ENCODE data around the gene ZNF521.

Gene ZNF521

DNA sequence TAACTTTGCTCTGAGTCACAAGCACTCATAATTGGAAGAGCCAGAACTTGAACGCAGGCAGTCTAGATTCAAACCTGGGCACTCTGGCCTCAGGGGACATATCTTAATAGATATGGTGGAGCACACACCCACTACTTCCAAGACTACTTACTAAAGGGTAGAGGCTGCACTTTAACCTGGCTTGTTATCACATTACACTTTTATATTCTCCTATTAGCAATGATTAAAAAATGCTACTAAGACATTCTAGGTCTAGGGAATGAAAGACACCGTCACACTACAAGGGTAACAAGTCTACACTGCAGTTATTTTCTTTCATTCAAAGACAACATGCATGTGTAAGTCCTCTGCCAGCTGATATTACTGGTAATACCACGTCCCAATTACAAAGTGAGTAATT, 258.8 kb downstream of the ZNF521 start (continued):
- TF ChIP-seq ARNTL (CRISPR knock-in tag; IDR thresholded peaks at IDR 0.05; ENCODE audit: borderline replicate concordance, low read depth): no peak
- TF ChIP-seq ISL1 (CRISPR knock-in tag; IDR thresholded peaks at IDR 0.05): no peak
- TF ChIP-seq TCF4 (CRISPR knock-in tag; IDR thresholded peaks at IDR 0.05; ENCODE audit: borderline replicate concordance): no peak
- TF ChIP-seq SNAI2 (CRISPR knock-in tag; IDR thresholded peaks at IDR 0.05): no peak
- no peak for TF ChIP-seq GLIS3 (CRISPR knock-in tag; IDR thresholded peaks at IDR 0.05)
- TF ChIP-seq PPARA (CRISPR knock-in tag; IDR thresholded peaks at IDR 0.05; ENCODE audit: borderline replicate concordance): no peak
- TF ChIP-seq, protein P1, sequence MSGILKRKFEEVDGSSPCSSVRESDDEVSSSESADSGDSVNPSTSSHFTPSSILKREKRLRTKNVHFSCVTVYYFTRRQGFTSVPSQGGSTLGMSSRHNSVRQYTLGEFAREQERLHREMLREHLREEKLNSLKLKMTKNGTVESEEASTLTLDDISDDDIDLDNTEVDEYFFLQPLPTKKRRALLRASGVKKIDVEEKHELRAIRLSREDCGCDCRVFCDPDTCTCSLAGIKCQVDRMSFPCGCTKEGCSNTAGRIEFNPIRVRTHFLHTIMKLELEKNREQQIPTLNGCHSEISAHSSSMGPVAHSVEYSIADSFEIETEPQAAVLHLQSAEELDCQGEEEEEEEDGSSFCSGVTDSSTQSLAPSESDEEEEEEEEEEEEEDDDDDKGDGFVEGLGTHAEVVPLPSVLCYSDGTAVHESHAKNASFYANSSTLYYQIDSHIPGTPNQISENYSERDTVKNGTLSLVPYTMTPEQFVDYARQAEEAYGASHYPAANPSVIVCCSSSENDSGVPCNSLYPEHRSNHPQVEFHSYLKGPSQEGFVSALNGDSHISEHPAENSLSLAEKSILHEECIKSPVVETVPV (CRISPR knock-in tag; IDR thresholded peaks at IDR 0.05): no peak
- no peak for TF ChIP-seq ZNF565 (CRISPR knock-in tag; conservative IDR thresholded peaks at IDR 0.05; ENCODE audit: low read depth)

DNA sequence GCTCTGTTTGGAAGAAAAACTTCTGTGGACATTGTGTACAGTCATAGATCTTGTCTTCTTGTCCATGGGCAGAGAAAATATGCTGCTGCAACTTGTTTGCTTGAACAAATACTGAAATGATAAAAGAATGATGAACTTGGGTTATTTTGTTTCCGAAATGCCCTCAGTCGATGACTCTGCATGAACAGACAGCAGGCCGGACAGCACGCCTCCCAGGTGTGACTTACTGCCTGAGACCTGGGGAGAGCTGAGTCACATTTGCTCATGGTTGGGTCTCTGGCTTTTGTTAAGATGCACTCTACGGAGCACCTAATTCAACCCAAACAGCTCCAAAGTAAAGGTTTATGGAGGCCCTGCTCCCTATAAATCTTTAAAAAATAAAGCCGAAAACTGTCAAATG, 262.5 kb downstream of the ZNF521 start:
- no peak for TF ChIP-seq ZNF8 (CRISPR knock-in tag; IDR thresholded peaks at IDR 0.05)
- TF ChIP-seq RARB (CRISPR knock-in tag; IDR thresholded peaks at IDR 0.05): no peak
- no peak for TF ChIP-seq PATZ1 (CRISPR knock-in tag; IDR thresholded peaks at IDR 0.05; ENCODE audit: borderline replicate concordance)
- no peak for TF ChIP-seq ZNF565 (CRISPR knock-in tag; conservative IDR thresholded peaks at IDR 0.05; ENCODE audit: low read depth)
- TF ChIP-seq, protein P2, sequence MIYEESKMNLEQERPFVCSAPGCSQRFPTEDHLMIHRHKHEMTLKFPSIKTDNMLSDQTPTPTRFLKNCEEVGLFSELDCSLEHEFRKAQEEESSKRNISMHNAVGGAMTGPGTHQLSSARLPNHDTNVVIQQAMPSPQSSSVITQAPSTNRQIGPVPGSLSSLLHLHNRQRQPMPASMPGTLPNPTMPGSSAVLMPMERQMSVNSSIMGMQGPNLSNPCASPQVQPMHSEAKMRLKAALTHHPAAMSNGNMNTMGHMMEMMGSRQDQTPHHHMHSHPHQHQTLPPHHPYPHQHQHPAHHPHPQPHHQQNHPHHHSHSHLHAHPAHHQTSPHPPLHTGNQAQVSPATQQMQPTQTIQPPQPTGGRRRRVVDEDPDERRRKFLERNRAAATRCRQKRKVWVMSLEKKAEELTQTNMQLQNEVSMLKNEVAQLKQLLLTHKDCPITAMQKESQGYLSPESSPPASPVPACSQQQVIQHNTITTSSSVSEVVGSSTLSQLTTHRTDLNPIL (CRISPR knock-in tag; IDR thresholded peaks at IDR 0.05; ENCODE audit: low read depth): no peak
- no peak for TF ChIP-seq ZNF70 (CRISPR knock-in tag; IDR thresholded peaks at IDR 0.05)
- no peak for TF ChIP-seq TOX (CRISPR knock-in tag; IDR thresholded peaks at IDR 0.05; ENCODE audit: borderline replicate concordance)
- no peak for TF ChIP-seq POU6F1 (CRISPR knock-in tag; IDR thresholded peaks at IDR 0.05; ENCODE audit: borderline replicate concordance, low read depth)
- TF ChIP-seq SNAI2 (CRISPR knock-in tag; IDR thresholded peaks at IDR 0.05): no peak
- TF ChIP-seq GLIS3 (CRISPR knock-in tag; IDR thresholded peaks at IDR 0.05): no peak
- no peak for TF ChIP-seq ESRRG (CRISPR knock-in tag; IDR thresholded peaks at IDR 0.05)
- TF ChIP-seq CSDC2 (CRISPR knock-in tag; IDR thresholded peaks at IDR 0.05): no peak
- no peak for TF ChIP-seq ISL1 (CRISPR knock-in tag; IDR thresholded peaks at IDR 0.05)
- no peak for TF ChIP-seq TCF4 (CRISPR knock-in tag; IDR thresholded peaks at IDR 0.05; ENCODE audit: borderline replicate concordance)
- TF ChIP-seq ZFP3 (CRISPR knock-in tag; IDR thresholded peaks at IDR 0.05): no peak
- no peak for ATAC-seq

GRCh38 chr18:25086876-25087275, 265.1 kb downstream of the ZNF521 start:
- no peak for ATAC-seq
- no peak for TF ChIP-seq ZNF8 (CRISPR knock-in tag; IDR thresholded peaks at IDR 0.05)
- TF ChIP-seq TOX (CRISPR knock-in tag; IDR thresholded peaks at IDR 0.05; ENCODE audit: borderline replicate concordance): no peak
- no peak for TF ChIP-seq POU6F1 (CRISPR knock-in tag; IDR thresholded peaks at IDR 0.05; ENCODE audit: borderline replicate concordance, low read depth)
- TF ChIP-seq ESRRG (CRISPR knock-in tag; IDR thresholded peaks at IDR 0.05): no peak

DNA sequence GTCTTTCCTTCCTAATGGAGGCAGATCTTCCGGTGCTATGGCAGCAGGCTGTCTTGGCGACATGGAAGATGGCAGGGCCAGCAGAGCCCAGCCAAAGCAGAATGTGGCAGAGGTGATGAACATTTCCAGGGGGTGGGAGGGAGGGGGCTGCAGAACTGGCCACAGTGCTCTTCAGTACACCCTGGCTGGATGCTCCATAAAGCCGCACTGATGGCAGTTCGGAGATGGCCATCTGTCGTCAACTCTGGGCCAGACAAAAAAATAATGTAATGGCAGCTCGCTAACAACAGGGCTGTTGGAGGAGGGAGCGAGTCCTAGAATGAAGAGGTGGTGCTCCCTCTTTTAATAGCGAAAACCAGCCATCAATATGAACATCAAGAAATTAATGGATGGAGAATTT, 271.0 kb downstream of the ZNF521 start:
- no peak for ATAC-seq
- TF ChIP-seq OSR1 (CRISPR knock-in tag; IDR thresholded peaks at IDR 0.05) (no peak), ARNTL (CRISPR knock-in tag; IDR thresholded peaks at IDR 0.05; ENCODE audit: borderline replicate concordance, low read depth) (no peak), ZNF565 (CRISPR knock-in tag; conservative IDR thresholded peaks at IDR 0.05; ENCODE audit: low read depth) (no peak), ZNF8 (CRISPR knock-in tag; IDR thresholded peaks at IDR 0.05) (no peak), PPARA (CRISPR knock-in tag; IDR thresholded peaks at IDR 0.05; ENCODE audit: borderline replicate concordance) (no peak), POU6F1 (CRISPR knock-in tag; IDR thresholded peaks at IDR 0.05; ENCODE audit: borderline replicate concordance, low read depth) (no peak), ISL1 (CRISPR knock-in tag; IDR thresholded peaks at IDR 0.05) (no peak), GLIS3 (CRISPR knock-in tag; IDR thresholded peaks at IDR 0.05) (no peak), ESRRG (CRISPR knock-in tag; IDR thresholded peaks at IDR 0.05) (no peak), CSDC2 (CRISPR knock-in tag; IDR thresholded peaks at IDR 0.05) (no peak), SNAI2 (CRISPR knock-in tag; IDR thresholded peaks at IDR 0.05) (no peak), TOX (CRISPR knock-in tag; IDR thresholded peaks at IDR 0.05; ENCODE audit: borderline replicate concordance) (no peak), BACH2 (CRISPR knock-in tag; IDR thresholded peaks at IDR 0.05; ENCODE audit: borderline replicate concordance) (no peak), ZFP30 (CRISPR knock-in tag; IDR thresholded peaks at IDR 0.05) (no peak), ZC3H10 (CRISPR knock-in tag; IDR thresholded peaks at IDR 0.05) (no peak)
- TF ChIP-seq, protein P1 (CRISPR knock-in tag; IDR thresholded peaks at IDR 0.05): no peak

Data from SK-N-SH treated with all-trans-retinoic acid at 6 μM for 48 hours (cell line).